Measurements from ENCODE around the gene DYNLL2.
"Not testable (repeated sequence)": the region's sequence is repeated elsewhere in the genome, so short reads cannot be mapped to it uniquely, and the experiment has no call there.

GRCh38 chr17:58132697-58133096 lies 49.5 kb downstream of the DYNLL2 start:
- not testable (repeated sequence) for TF ChIP-seq POLR2AphosphoS5 (IDR thresholded peaks at IDR 0.05; ENCODE audit: low read depth, low read length); POLR2A (IDR thresholded peaks at IDR 0.05; ENCODE audit: low read depth, low read length); TAF1 (IDR thresholded peaks at IDR 0.05; ENCODE audit: low read depth, low read length); POU2F2 (IDR thresholded peaks at IDR 0.05; ENCODE audit: low read depth, low read length); SPI1 (IDR thresholded peaks at IDR 0.05; ENCODE audit: low read depth, low read length); PAX5 (IDR thresholded peaks at IDR 0.05; ENCODE audit: insufficient read depth, low read length, severe bottlenecking)

Measured in GM12891 (cell line).